ENCODE data around the gene CIB2. TPM values are rescaled to one million over a fixed set of nuclear protein-coding genes. Genes with fewer than 3 reads are reported as not detected.
A peak's percentile ranks its signal among the peaks of the same experiment; 100 is the strongest.

The CIB2 gene
- total RNA-seq, 4 donors from 2014 or later, result 2.0 to 8.5 (median 6.5) TPM

- H3K4me3 ChIP-seq, result no peak overlapping the region
- DNase-seq (ENCODE audit: low spot score in 2 of 2), result no peak
- TF ChIP-seq EP300 (IDR thresholded peaks at IDR 0.05) (no peak), CTCF (IDR thresholded peaks at IDR 0.05) (no peak), POLR2AphosphoS5 (IDR thresholded peaks at IDR 0.05) (no peak), POLR2A (IDR thresholded peaks at IDR 0.05) (no peak)
- no peaks in the 10 kb centered on the region for H3K4me1 ChIP-seq
- no peak overlapping the region for H3K27ac ChIP-seq
- 80% methylated on average over 5 of the region's 5 CpGs for WGBS
- no peaks in the 10 kb centered on the region for H3K36me3 ChIP-seq
- H3K9me3 ChIP-seq, result no peaks in the 10 kb centered on the region
- no peaks in the 10 kb centered on the region for H3K27me3 ChIP-seq
Measured at GRCh38 chr15:78139578-78139977, 8.3 kb upstream of the CIB2 start.

GRCh38 chr15:78133801-78134200, 2.6 kb upstream of the CIB2 start:
- TF ChIP-seq EP300 (IDR thresholded peaks at IDR 0.05) (no peak), POLR2AphosphoS5 (IDR thresholded peaks at IDR 0.05) (no peak), POLR2A (IDR thresholded peaks at IDR 0.05) (no peak), CTCF (IDR thresholded peaks at IDR 0.05) (no peak)
- Histone ChIP-seq H3K4me3 (no peak overlapping the region), H3K36me3 (no peaks in the 10 kb centered on the region), H3K27ac (peak overlapping the region; percentile 69), H3K27me3 (no peaks in the 10 kb centered on the region), H3K4me1 (peaks cover 38% of the 10 kb centered on the region), H3K9me3 (no peaks in the 10 kb centered on the region)
- WGBS, result 56% methylated on average over 2 of the region's 2 CpGs
- peak in 1 of 2 donors; percentile 19 for DNase-seq (ENCODE audit: low spot score in 2 of 2)

GRCh38 chr15:78130466-78131294, 565 bp downstream of the CIB2 start:
- peak overlapping the region; percentile 84 for H3K4me3 ChIP-seq
- H3K27me3 ChIP-seq, result no peaks in the 10 kb centered on the region
- no peaks in the 10 kb centered on the region for H3K36me3 ChIP-seq
- H3K27ac ChIP-seq, result peak overlapping the region; percentile 81
- H3K9me3 ChIP-seq, result no peaks in the 10 kb centered on the region
- no peak for TF ChIP-seq EP300 (IDR thresholded peaks at IDR 0.05)
- TF ChIP-seq CTCF (IDR thresholded peaks at IDR 0.05), result no peak
- TF ChIP-seq POLR2A (IDR thresholded peaks at IDR 0.05), result no peak
- no peak for TF ChIP-seq POLR2AphosphoS5 (IDR thresholded peaks at IDR 0.05)
- WGBS, result 48% methylated on average over 32 of the region's 51 CpGs
- DNase-seq (ENCODE audit: low spot score in 2 of 2), result peak in 1 of 2 donors; percentile 77
- peaks cover 38% of the 10 kb centered on the region for H3K4me1 ChIP-seq

- H3K36me3 ChIP-seq, result no peaks in the 10 kb centered on the region
- TF ChIP-seq CTCF (IDR thresholded peaks at IDR 0.05) (no peak), POLR2A (IDR thresholded peaks at IDR 0.05) (no peak), POLR2AphosphoS5 (IDR thresholded peaks at IDR 0.05) (no peak), EP300 (IDR thresholded peaks at IDR 0.05) (no peak)
- 93% methylated on average over 5 of the region's 5 CpGs for WGBS
- H3K9me3 ChIP-seq, result no peaks in the 10 kb centered on the region
- peak in 1 of 2 donors; percentile 0 for DNase-seq (ENCODE audit: low spot score in 2 of 2)
- no peak overlapping the region for H3K27ac ChIP-seq
- H3K27me3 ChIP-seq, result no peaks in the 10 kb centered on the region
- peaks cover 38% of the 10 kb centered on the region for H3K4me1 ChIP-seq
- no peak overlapping the region for H3K4me3 ChIP-seq
Measured at GRCh38 chr15:78129751-78130287, 1.4 kb downstream of the CIB2 start.

- H3K36me3 ChIP-seq, result no peaks in the 10 kb centered on the region
- no peaks in the 10 kb centered on the region for H3K27me3 ChIP-seq
- DNase-seq (ENCODE audit: low spot score in 2 of 2), result no peak
- H3K4me1 ChIP-seq, result peaks cover 35% of the 10 kb centered on the region
- no peaks in the 10 kb centered on the region for H3K9me3 ChIP-seq
- no peak overlapping the region for H3K4me3 ChIP-seq
- H3K27ac ChIP-seq, result no peak overlapping the region
- TF ChIP-seq CTCF (IDR thresholded peaks at IDR 0.05) (no peak), EP300 (IDR thresholded peaks at IDR 0.05) (no peak), POLR2AphosphoS5 (IDR thresholded peaks at IDR 0.05) (no peak), POLR2A (IDR thresholded peaks at IDR 0.05) (no peak)
- WGBS, result 57% methylated on average over 6 of the region's 8 CpGs
Measured at GRCh38 chr15:78129077-78129750, 2.0 kb downstream of the CIB2 start.

Data from suprapubic skin (tissue), 4 donors.